Measurements from ENCODE around the gene C5orf22.

DNA sequence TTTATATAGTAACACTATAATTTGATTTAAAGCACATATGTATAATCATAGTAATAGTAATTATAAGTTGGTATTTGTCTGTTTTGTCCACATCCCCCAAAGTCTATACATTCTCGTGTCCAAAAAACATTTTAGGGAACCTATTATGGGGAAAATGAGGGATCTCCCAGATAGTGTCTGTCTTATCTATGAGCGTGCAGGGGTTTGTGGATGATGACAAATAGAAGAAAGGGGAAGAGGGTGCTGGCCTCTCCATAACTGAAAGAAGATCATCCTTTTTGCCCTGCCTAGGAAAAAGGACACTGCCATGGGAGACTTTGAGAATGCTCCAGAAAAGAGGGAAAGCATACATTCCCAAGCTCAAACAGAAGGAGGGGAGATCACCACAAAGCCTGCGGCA lies 45.3 kb downstream of the C5orf22 start:
- TF ChIP-seq, protein P1, sequence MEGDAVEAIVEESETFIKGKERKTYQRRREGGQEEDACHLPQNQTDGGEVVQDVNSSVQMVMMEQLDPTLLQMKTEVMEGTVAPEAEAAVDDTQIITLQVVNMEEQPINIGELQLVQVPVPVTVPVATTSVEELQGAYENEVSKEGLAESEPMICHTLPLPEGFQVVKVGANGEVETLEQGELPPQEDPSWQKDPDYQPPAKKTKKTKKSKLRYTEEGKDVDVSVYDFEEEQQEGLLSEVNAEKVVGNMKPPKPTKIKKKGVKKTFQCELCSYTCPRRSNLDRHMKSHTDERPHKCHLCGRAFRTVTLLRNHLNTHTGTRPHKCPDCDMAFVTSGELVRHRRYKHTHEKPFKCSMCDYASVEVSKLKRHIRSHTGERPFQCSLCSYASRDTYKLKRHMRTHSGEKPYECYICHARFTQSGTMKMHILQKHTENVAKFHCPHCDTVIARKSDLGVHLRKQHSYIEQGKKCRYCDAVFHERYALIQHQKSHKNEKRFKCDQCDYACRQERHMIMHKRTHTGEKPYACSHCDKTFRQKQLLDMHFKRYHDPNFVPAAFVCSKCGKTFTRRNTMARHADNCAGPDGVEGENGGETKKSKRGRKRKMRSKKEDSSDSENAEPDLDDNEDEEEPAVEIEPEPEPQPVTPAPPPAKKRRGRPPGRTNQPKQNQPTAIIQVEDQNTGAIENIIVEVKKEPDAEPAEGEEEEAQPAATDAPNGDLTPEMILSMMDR (conservative IDR thresholded peaks at IDR 0.05; ENCODE audit: low read depth, low read length): no peak
- TF ChIP-seq EZH2 (IDR thresholded peaks at IDR 0.05; ENCODE audit: borderline replicate concordance, low read depth, low read length, poor library complexity, severe bottlenecking): no peak

Measured in A673 (cell line).